HEK293 (cell line): Measurements from ENCODE around the gene PLEKHG3.

Source experiments
- CTCF ChIA-PET: fragments of 350-600 bp; formaldehyde crosslinking; extraction: SDS; loops from one replicate; lab custom pipeline; 2021; ENCODE audit warnings: antibody characterized with exemption; lab: Yijun Ruan, JAX
- POLR2A ChIA-PET: fragments of 300-600 bp; formaldehyde crosslinking; extraction: SDS; loops from one replicate; lab custom pipeline; 2020; ENCODE audit warnings: antibody characterized with exemption, inconsistent platforms; lab: Yijun Ruan, JAX
- H3K27ac ChIP-seq: fragments of 200-500 bp; sonication (Bioruptor generic); 2 replicates; pipeline ENCODE4 v1.5.1; 2014; ENCODE audit warnings: low read depth, low read length, control low read depth, inconsistent platforms; ENCODE audit errors: extremely low read depth
- H3K36me3 ChIP-seq, 2 experiments: fragments of 200-500 bp in 1 of 2; sonication (Bioruptor generic) in 1 of 2; 1 replicate in 1 of 2; 2 replicates in 1 of 2; pipeline ENCODE4 v1.5.1; 2014 to 2017; ENCODE audit warnings: inconsistent platforms in 2 of 2, low read length in 2 of 2; ENCODE audit not compliant: control insufficient read depth in 2 of 2, insufficient read depth in 1 of 2
- H3K4me1 ChIP-seq: fragments of 200-500 bp; sonication (Bioruptor generic); 2 replicates; pipeline ENCODE4 v1.5.1; 2014; ENCODE audit warnings: mild to moderate bottlenecking, low read length, inconsistent platforms; ENCODE audit not compliant: control insufficient read depth, insufficient read depth
- H3K4me3 ChIP-seq: 2 replicates; pipeline ENCODE4 v1.5.1; 2011; ENCODE audit warnings: low read depth, mild to moderate bottlenecking, control low read depth, low read length, moderate library complexity
- H3K9me3 ChIP-seq: fragments of 200-500 bp; sonication (Bioruptor generic); 2 replicates; pipeline ENCODE4 v1.5.1; 2014; ENCODE audit warnings: low read depth, low read length, inconsistent platforms; ENCODE audit not compliant: control insufficient read depth, insufficient read depth
- BCL11A ChIP-seq: fragments of 450-650 bp; formaldehyde crosslinking; IDR thresholded peaks from 2 replicates; pipeline ENCODE4 v1.5.1; 2016; ENCODE audit warnings: low read depth, missing biosample characterization, missing genetic modification characterization
- HIC1 ChIP-seq: fragments of 450-650 bp; formaldehyde crosslinking; IDR thresholded peaks from 2 replicates; pipeline ENCODE4 v1.5.1; 2016; ENCODE audit warnings: missing biosample characterization, missing genetic modification characterization
- HOXA7 ChIP-seq: sonication (generic); formaldehyde crosslinking; IDR thresholded peaks from 2 replicates; pipeline ENCODE4 v1.8.1; 2022; ENCODE audit warnings: missing genetic modification reagents, borderline replicate concordance
- HOXC10 ChIP-seq: sonication (generic); formaldehyde crosslinking; IDR thresholded peaks from 2 replicates; pipeline ENCODE4 v1.8.1; 2023; ENCODE audit warnings: mild to moderate bottlenecking, missing genetic modification reagents
- KLF16 ChIP-seq: fragments of 450-650 bp; formaldehyde crosslinking; IDR thresholded peaks from 2 replicates; pipeline ENCODE4 v1.5.1; 2017; ENCODE audit warnings: missing biosample characterization, missing genetic modification characterization
- TRIM28 ChIP-seq: IDR thresholded peaks from 2 replicates; pipeline ENCODE4 v1.6.1; 2011; ENCODE audit warnings: low read length, control low read depth, borderline replicate concordance
- ZNF133 ChIP-seq: fragments of 450-650 bp; formaldehyde crosslinking; IDR thresholded peaks from 2 replicates; pipeline ENCODE4 v1.5.1; 2016; ENCODE audit warnings: missing biosample characterization, missing genetic modification characterization
- ZNF157 ChIP-seq: fragments of 450-650 bp; formaldehyde crosslinking; IDR thresholded peaks from 2 replicates; pipeline ENCODE4 v1.5.1; 2016; ENCODE audit warnings: missing biosample characterization, missing genetic modification characterization
- ZNF184 ChIP-seq: fragments of 450-650 bp; IDR thresholded peaks from 2 replicates; pipeline ENCODE4 v1.5.1; 2018; ENCODE audit warnings: missing biosample characterization, mild to moderate bottlenecking, missing genetic modification characterization
- ZNF221 ChIP-seq: fragments of 450-650 bp; formaldehyde crosslinking; IDR thresholded peaks from 2 replicates; pipeline ENCODE4 v1.5.1; 2017; ENCODE audit warnings: missing biosample characterization, missing genetic modification characterization, borderline replicate concordance
- ZNF274 ChIP-seq, 2 experiments: fragments of 200-500 bp in 1 of 2; fragments of 450-650 bp in 1 of 2; sonication (Bioruptor generic) in 1 of 2; formaldehyde crosslinking in 1 of 2; IDR thresholded peaks; 2 replicates each; pipeline versions ENCODE4 v1.5.1 to v1.6.1; 2014 to 2016; ENCODE audit warnings: borderline replicate concordance in 1 of 2, inconsistent platforms in 1 of 2, low read length in 1 of 2, missing biosample characterization in 1 of 2, missing genetic modification characterization in 1 of 2
- ZNF37A ChIP-seq: fragments of 450-650 bp; IDR thresholded peaks from 2 replicates; pipeline ENCODE4 v1.5.1; 2018; ENCODE audit warnings: missing biosample characterization, missing genetic modification characterization
- ZNF488 ChIP-seq: fragments of 450-650 bp; formaldehyde crosslinking; IDR thresholded peaks from 2 replicates; pipeline ENCODE4 v1.5.1; 2016; ENCODE audit warnings: missing biosample characterization, missing genetic modification characterization
- ZNF513 ChIP-seq: fragments of 450-650 bp; IDR thresholded peaks from 2 replicates; pipeline ENCODE4 v1.5.1; 2018; ENCODE audit warnings: missing biosample characterization, missing genetic modification characterization
- ZNF580 ChIP-seq: fragments of 450-650 bp; formaldehyde crosslinking; IDR thresholded peaks from 2 replicates; pipeline ENCODE4 v1.5.1; 2016; ENCODE audit warnings: missing biosample characterization, missing genetic modification characterization
- ZNF664 ChIP-seq: fragments of 450-650 bp; formaldehyde crosslinking; IDR thresholded peaks from 2 replicates; pipeline ENCODE4 v1.5.1; 2016; ENCODE audit warnings: missing biosample characterization, missing genetic modification characterization
- ZNF777 ChIP-seq: fragments of 450-650 bp; formaldehyde crosslinking; IDR thresholded peaks from 2 replicates; pipeline ENCODE4 v1.5.1; 2017; ENCODE audit warnings: missing biosample characterization, missing genetic modification characterization, borderline replicate concordance
- ZNF785 ChIP-seq: fragments of 450-650 bp; formaldehyde crosslinking; IDR thresholded peaks from 2 replicates; pipeline ENCODE4 v1.5.1; 2016; ENCODE audit warnings: missing biosample characterization, missing genetic modification characterization
- TF ChIP-seq, protein P1 (sequence below): fragments of 450-650 bp; formaldehyde crosslinking; IDR thresholded peaks from 2 replicates; pipeline ENCODE4 v1.5.1; 2016; ENCODE audit warnings: missing biosample characterization, missing genetic modification characterization
- TF ChIP-seq, protein P2 (sequence below): fragments of 450-650 bp; formaldehyde crosslinking; IDR thresholded peaks from 2 replicates; pipeline ENCODE4 v1.5.1; 2016; ENCODE audit warnings: missing biosample characterization, missing genetic modification characterization

PLEKHG3 gene

DNA sequence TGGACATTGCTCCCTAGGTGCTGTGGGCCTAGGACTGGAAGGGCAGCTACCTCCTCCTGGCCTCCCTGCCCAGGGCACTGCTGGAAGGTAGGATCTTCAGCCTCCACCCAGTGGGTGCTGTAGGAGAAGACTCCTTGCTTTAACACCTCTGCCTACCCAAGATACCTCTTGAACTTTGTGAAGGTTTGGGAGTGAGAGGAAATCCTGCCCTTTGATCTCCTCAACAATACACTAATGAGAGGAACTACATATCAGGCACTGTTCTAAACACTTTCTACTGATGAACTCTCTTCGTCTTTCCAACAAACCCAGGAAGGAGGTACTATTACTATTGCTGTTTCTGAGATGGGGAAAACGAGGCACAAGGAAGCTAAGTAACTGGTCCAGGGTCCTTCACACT, 66.9 kb downstream of the PLEKHG3 start:
- TF ChIP-seq ZNF488 (tag by site-specific recombination), result no peak
- TF ChIP-seq ZNF37A (tag by site-specific recombination), result no peak
- no peak for TF ChIP-seq ZNF221 (tag by site-specific recombination)
- no peak for TF ChIP-seq HIC1 (tag by site-specific recombination)
- TF ChIP-seq BCL11A (tag by site-specific recombination), result no peak
- TF ChIP-seq ZNF133 (tag by site-specific recombination), result no peak
- no peak for TF ChIP-seq ZNF664 (tag by site-specific recombination)
- TF ChIP-seq TRIM28, result no peak
- TF ChIP-seq ZNF785 (tag by site-specific recombination), result no peak
- no peak for TF ChIP-seq ZNF777 (tag by site-specific recombination)
- TF ChIP-seq HOXA7 (CRISPR knock-in tag), result no peak
- TF ChIP-seq ZNF157, result no peak
- TF ChIP-seq KLF16, result no peak
- TF ChIP-seq ZNF580 (tag by site-specific recombination), result no peak
- TF ChIP-seq ZNF184 (tag by site-specific recombination), result no peak
- TF ChIP-seq, protein P1, sequence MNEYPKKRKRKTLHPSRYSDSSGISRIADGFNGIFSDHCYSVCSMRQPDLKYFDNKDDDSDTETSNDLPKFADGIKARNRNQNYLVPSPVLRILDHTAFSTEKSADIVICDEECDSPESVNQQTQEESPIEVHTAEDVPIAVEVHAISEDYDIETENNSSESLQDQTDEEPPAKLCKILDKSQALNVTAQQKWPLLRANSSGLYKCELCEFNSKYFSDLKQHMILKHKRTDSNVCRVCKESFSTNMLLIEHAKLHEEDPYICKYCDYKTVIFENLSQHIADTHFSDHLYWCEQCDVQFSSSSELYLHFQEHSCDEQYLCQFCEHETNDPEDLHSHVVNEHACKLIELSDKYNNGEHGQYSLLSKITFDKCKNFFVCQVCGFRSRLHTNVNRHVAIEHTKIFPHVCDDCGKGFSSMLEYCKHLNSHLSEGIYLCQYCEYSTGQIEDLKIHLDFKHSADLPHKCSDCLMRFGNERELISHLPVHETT (tag by site-specific recombination), result no peak
- TF ChIP-seq ZNF513 (tag by site-specific recombination), result no peak
- TF ChIP-seq ZNF274 (IDR thresholded peaks at IDR 0.05; ENCODE audit: low read length), result no peak
- no peak for TF ChIP-seq ZNF274 (tag by site-specific recombination; IDR thresholded peaks at IDR 0.05; ENCODE audit: borderline replicate concordance)
- TF ChIP-seq, protein P2, sequence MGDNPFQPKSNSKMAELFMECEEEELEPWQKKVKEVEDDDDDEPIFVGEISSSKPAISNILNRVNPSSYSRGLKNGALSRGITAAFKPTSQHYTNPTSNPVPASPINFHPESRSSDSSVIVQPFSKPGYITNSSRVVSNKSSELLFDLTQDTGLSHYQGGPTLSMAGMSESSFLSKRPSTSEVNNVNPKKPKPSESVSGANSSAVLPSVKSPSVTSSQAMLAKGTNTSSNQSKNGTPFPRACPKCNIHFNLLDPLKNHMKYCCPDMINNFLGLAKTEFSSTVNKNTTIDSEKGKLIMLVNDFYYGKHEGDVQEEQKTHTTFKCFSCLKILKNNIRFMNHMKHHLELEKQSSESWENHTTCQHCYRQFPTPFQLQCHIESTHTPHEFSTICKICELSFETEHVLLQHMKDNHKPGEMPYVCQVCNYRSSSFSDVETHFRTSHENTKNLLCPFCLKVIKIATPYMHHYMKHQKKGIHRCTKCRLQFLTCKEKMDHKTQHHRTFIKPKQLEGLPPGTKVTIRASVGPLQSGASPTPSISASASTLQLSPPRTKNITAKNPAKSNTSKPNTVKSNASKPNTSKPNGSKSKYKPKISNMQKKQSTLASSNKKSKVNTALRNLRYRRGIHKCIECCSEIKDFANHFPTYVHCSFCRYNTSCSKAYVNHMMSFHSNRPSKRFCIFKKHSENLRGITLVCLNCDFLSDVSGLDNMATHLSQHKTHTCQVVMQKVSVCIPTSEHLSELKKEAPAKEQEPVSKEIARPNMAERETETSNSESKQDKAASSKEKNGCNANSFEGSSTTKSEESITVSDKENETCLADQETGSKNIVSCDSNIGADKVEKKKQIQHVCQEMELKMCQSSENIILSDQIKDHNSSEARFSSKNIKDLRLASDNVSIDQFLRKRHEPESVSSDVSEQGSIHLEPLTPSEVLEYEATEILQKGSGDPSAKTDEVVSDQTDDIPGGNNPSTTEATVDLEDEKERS (tag by site-specific recombination), result no peak
- no peak for TF ChIP-seq HOXC10 (CRISPR knock-in tag)
- TF ChIP-seq, all 188 proteins: peak for 0
- ChIA-PET CTCF (interaction anchor here (1.3 to 3.1 kb wide), 4 partner anchors 9 to 121 kb away, joined by 4 to 16 read pairs (median 6); no protein-coding TSS in a partner anchor), POLR2A (no interaction called here)
- no peak overlapping the region for H3K27ac ChIP-seq
- H3K4me1 ChIP-seq, result no peaks in the 10 kb centered on the region
- no peaks in the 10 kb centered on the region for H3K9me3 ChIP-seq
- no peak overlapping the region for H3K4me3 ChIP-seq
- peaks cover 0 to 40% of the 10 kb centered on the region in 2 experiments; a peak in 2 of 3 replicates for H3K36me3 ChIP-seq
